GOT3 (cell line): ENCODE data around the gene DOCK3.
"Not testable (repeated sequence)": the region's sequence is repeated elsewhere in the genome, so short reads cannot be mapped to it uniquely, and the experiment has no call there.

Experiments
- DNase-seq: peaks from one replicate; lab custom pipeline; 2025; ENCODE audit warnings: mixed read lengths; lab: John Stamatoyannopoulos, UW

DOCK3 gene

DNA sequence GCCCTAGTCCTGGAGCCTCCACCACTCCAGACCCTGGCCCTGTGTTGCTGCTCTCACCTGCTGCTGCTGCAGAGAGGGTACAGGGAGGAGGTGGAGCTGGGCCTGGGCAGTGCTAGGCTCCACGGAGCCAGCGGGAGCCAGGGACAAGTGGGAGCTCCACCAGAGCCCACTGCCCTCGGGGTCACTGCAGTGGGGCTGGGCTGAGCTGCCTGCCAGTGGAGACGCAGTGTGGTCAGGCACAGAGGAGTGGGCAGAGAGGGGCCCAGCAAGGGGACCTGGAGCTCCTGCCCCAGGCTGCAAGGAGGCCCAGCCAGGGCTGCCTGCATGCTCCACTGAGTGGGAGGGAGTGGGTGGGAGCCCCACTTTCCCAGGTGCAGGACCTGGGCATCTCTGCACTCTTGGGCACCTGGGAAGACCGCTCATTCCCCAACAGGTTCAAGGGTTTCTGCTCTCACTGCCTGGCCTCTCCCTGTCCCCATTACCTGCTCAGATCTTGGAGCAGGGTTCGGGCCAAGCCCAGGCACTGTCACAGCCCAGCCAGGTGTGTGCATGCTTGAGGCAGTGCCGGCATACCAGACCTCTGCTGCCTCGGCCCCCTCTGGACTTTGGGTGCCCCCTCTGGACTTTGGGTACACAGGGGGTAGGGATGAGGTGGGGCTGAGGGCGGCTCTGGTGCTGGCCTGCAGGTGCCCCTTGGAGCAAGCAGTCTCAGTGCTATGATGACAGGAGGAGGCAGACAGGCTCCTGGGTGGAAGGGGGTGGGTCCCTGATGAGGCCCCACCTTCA is 308.0 kb downstream of the DOCK3 start:
- no peak for DNase-seq

DNA sequence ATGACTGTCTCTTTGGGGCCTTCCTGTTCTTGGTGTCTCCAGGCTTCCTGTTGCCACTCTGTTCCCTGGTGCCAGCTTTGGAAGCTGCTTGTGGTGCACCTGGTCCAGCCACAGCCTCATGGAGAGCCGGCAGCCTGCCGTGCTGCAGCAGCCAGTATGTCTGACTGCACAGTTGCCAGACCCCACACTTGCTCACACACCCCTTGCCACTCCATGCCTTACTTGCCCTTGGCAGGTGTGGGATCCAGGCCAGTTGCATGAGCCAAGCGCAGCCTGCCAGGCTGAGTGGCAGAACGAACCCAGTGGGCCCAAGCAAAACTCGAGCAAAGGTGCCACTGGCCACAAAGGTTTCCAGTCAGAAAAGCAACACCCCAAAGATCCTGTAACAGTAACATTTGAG is 309.2 kb downstream of the DOCK3 start:
- no peak for DNase-seq

- DNase-seq, result no peak
Observed at GRCh38 chr3:50985893-50986292, 311.2 kb downstream of the DOCK3 start.

DNA sequence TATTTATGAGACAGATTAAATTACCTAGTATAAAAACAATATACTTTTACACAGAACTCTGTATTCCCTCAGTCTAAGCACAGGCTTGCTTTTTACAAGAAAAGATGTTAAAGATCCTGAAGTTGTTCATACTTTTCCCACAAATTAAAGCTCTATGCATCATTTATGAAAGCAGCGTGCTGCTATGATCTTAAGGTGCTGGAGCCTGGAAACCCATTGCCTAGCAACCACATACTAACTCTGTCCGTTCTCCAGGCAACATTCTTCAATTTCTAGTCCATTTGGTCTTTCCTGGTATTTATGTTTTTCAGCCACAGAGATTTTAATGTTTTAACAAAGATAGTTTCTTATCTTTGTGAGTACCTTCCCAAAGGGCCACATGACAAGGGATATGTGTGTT is 312.0 kb downstream of the DOCK3 start:
- no peak for DNase-seq

DNA sequence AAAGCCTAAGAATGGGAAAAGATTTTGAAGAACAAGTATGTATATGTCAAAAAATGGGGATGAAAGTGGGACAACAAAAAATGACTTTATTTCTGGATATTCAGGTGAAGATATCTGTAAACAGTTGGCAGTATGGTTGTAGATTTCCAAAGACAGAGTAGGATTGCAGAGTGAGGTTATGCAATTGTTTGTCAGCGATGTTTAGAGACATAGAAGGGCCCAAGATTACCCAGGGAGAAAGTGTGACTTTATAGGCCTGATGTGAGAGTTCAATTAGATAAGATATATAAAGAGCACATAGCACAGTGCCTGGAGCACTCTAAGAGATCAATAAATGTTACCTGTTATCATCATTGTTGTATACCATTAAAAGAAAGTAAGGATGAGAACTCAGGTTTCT is 319.8 kb downstream of the DOCK3 start:
- DNase-seq, result no peak

GRCh38 chr3:50995085-50995824 is 320.5 kb downstream of the DOCK3 start:
- no peak for DNase-seq

DNA sequence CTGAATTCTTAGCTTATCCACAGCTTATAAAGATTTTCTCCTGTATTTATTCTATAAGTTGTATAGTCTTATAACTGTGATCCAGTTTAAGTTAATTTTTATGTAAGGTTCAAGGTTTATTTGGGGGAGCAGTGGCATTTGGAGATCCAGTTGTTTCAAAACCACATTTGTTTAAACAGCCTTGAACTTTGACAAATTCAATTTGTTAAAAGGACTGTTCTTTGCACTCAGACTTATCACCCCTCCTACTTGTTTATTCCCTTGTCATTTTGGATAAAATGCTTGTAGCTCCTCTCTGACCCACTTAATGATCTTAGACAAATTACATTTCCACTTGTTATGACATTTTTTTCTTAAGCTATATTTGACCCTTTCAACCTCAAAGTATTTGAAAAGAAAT is 327.8 kb downstream of the DOCK3 start:
- no peak for DNase-seq

DNA sequence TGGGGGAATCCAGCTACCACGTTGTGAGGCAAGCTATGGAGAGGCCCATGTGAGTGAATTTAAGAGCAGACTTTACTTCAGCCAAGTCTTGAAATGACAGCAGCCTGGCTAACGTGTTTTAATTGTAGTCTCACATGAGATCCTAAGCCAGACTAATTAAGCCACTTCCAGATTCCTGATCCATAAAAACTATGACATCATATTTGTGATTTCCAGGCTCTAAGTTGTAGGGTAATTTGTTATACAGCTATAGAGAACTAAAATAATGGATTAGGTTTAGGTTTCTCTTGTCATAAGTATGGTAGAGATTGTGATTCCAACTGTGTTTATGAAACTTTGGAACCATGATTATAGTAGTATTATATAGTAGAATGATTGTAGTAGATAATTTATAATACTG is 329.5 kb downstream of the DOCK3 start:
- DNase-seq, result no peak

- no peak for DNase-seq
Observed at GRCh38 chr3:51024121-51024520, 349.4 kb downstream of the DOCK3 start.

DNA sequence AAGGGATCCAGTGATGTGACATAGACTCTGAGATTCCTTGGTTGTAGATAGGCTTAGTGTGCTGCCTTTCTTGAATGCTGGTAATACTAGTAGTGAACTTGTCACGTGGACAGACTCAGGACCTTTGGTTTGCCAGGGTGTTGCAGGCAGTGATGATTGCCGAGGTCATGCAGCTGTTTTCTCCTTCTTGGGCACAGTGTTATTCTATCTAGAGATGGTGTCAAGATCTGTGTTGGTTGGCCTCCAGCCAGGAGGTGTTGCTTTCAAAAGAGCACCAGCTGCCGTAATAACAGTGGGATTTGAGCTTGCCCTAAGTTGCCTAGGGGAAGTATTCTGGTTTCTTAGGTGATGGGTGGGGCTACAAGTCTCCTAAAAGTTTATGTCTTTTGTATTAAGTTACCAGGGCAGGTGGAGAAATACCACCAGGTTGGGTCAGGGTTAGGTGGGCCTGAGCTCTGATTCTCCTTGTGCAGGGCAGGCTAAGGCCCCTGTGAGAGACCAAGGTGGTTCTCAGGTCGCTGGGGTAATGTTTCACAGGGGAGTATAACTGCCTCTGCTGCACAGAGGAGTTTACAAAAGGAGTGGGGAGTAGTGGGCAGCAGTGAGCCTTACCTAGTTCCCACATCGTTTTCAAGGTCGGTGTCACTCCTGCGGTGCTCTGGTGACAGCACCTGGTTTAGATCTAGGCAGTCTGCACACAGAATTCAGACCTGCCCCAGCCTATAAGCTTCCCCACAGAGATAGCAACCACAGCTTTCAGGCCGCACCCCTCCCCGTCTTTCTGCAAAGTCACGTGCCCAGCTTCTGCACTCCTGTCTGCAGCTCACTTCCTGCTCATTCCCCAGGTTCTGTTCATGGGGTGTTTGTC is 350.3 kb downstream of the DOCK3 start:
- DNase-seq, result no peak

GRCh38 chr3:51031666-51032065 is 356.9 kb downstream of the DOCK3 start:
- no peak for DNase-seq

DNA sequence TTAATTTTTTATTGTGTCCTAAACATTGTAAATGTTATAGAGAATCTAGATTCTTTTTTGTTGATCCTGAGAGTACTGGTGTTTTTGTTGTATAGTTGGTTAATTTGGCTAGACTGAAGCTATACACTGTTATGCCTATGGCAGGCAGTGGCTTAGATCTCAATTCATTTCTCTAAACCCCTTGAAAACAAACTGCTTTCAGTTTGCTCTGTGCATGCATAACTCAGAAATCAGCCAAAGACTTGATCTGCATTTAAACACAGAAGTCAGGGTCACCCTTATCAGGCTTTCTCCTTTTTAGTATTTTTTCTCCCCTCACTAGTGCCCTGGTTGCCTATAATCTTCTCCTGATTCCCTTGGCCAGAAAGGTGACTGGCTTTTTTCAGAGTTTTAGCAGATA is 360.9 kb downstream of the DOCK3 start:
- no peak for DNase-seq

DNA sequence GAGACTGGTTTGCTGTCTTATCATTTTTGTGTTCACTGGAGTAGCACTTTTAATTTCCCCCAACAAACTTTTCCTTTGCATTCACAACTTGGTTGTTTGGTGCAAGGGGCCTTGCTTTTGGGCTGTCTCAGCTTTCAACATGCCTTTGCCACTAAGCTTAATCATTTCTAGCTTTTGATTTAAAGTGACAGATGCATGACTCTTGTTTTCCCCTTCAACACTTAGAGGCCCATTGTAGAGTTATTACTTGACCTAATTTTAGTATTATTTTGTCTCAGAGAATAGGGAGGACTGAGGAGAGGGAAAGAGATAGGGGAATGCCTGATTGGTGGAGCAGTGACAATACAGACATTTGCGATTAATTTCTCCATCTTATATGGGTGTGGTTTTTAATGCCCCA is 370.3 kb downstream of the DOCK3 start:
- DNase-seq, result no peak

DNA sequence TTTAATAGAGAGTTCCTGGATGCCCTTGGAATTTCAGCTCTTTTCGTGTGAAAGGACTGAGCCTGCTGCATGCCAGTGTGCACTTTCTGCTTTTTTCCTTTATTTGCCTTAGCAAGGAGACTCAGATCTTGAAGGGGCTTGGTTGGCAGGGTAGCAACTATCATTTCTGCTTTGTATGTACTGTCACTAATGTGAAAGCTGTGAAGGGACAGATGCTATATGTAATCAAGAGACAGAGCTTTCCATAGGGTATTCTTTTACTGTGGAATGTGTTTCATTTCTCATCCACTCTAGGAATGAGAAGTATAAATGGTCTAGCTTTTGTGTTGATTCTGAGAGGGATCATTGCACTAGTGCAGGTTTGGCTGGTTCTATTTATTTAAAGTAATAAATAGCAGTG is 377.8 kb downstream of the DOCK3 start:
- DNase-seq, result no peak

DNA sequence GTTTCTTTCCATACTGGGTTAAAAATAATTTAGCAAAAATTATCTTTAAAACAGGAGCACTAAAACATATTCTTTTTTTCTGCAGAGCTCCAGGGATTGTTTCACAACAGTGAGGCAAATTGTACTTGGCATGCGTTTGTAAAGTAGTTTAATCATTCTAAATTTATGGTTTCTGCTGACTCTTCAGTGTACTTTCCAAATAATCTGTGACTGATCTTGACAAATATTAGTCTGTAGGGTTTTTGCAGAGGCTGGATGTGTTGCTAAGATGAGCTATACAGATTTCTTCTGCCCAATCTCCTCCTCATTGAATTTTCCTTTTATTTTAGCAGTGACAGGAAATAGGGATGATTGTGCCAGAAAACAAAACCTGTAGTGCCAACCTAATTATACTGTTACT is 382.4 kb downstream of the DOCK3 start:
- DNase-seq, result no peak

- DNase-seq, result no peak
Observed at GRCh38 chr3:51063053-51063452, 388.3 kb downstream of the DOCK3 start.

DNA sequence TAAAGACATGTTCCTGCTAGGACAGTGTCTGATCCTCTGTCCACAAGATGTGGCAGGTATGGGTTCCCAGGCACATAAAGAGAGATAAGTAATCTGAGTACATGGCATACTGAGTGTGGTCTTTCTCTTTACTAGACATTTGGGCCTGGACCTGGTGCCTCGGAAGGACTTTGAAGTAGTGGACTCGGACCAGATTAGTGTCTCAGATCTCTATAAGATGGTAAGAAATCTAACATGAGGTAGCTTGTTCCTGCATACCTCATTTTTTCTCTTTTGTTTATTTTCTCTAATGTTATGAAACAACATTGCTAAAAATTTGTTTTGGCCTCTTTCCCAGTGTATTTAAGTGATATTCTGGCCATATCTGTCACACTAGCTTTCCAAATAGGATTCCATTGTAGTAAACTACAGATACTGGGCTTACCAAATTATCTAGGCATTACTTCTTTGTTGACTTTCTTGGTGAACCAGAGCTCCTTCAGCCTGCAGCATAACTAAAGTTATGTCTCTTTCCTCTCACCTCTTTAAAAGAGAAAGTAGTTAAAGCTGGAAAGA is 400.6 kb downstream of the DOCK3 start:
- DNase-seq, result no peak

DNA sequence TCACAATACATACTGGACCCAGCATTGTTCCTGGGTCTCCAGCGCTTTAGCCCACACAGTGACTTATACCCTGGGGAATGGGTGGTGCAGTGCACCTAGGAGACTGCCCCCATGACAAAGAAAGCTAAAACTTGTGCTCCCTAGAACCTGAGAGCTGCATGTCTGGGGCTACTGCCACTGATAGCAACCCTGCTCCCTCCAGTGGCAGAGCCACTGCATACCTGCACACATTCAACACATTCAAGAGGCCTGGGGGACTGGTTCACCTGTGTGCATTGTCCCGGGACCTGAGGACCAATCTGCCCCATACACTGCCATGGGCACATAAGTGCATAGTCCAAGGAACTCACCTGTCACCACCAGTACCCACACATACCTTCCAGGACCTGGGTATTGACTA is 407.6 kb downstream of the DOCK3 start:
- DNase-seq, result no peak

- no peak for DNase-seq
Observed at GRCh38 chr3:51083490-51083889, 408.8 kb downstream of the DOCK3 start.

- not testable (repeated sequence) for DNase-seq
Observed at GRCh38 chr3:51092141-51092540, 417.4 kb downstream of the DOCK3 start.

GRCh38 chr3:51094838-51095237 is 420.1 kb downstream of the DOCK3 start:
- DNase-seq, result not testable (repeated sequence)

- no peak for DNase-seq
Observed at GRCh38 chr3:51099794-51100535, 425.2 kb downstream of the DOCK3 start.
